ENCODE data around the gene TUT4.

GRCh38 chr1:52476943-52477342 lies 75.9 kb downstream of the TUT4 start:
- no peak for TF ChIP-seq CTCF (conservative IDR thresholded peaks at IDR 0.05; ENCODE audit: low read depth in 2 of 2)
- TF ChIP-seq EZH2phosphoT487 (IDR thresholded peaks at IDR 0.05; ENCODE audit: unreplicated experiment) = no peak
- TF ChIP-seq JUNB (IDR thresholded peaks at IDR 0.05; ENCODE audit: unreplicated experiment) = no peak
- TF ChIP-seq POLR2AphosphoS5 (IDR thresholded peaks at IDR 0.05; ENCODE audit: low read depth) = no peak
- no peak for TF ChIP-seq STAT1 (IDR thresholded peaks at IDR 0.05; ENCODE audit: unreplicated experiment)
- no peak for TF ChIP-seq REST (IDR thresholded peaks at IDR 0.05; ENCODE audit: unreplicated experiment)
- TF ChIP-seq EZH2 (IDR thresholded peaks at IDR 0.05; ENCODE audit: low read depth, unreplicated experiment) = no peak
- no peak for TF ChIP-seq CREB1 (CRISPR knock-in tag; IDR thresholded peaks at IDR 0.05; ENCODE audit: low read depth)
- TF ChIP-seq NANOG (IDR thresholded peaks at IDR 0.05; ENCODE audit: borderline replicate concordance) = no peak
- TF ChIP-seq ZNF331 (CRISPR knock-in tag; IDR thresholded peaks at IDR 0.05; ENCODE audit: low read depth) = no peak

Measured in GM23338 (cell line).